GDM1 (cell line): Measurements from ENCODE around the gene AQP6.

Experiments
- DNase-seq: peaks from one replicate; lab custom pipeline; 2025; lab: John Stamatoyannopoulos, UW

The AQP6 gene

DNA sequence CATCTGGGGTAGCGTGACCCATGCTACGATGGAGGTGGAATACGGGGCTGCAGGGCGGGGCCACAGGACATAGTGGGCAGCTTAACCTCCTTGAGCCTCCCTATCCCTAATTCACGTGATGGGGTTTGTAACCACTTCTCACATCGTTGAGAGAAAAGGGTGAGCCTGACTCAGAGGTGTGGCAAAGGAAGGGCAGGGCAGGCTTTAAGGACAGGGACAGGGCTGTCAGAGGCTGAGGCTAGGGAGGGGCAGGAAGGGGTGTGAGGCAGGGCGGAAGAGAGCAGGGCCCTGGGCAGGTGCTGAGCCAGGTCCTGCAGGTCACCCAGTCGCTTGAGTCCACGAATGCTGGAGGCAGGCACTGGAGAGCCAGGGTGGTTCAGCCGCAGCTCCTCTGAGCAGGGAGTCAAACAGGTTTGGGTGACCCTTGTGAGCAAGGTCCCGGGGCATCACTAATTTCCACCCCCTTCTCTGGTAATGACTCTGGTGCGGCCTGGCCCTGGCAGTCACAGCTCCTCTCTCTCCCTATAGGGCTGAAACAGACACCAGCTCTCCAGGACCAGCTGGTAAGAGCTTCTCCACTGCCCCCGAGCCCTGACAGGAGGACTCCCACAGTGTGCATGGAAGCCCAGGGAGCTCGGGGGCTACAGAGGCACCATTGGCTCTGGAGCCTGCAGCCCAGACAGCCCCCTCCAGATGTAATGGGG is 29.7 kb upstream of the AQP6 start:
- no peak for DNase-seq

DNA sequence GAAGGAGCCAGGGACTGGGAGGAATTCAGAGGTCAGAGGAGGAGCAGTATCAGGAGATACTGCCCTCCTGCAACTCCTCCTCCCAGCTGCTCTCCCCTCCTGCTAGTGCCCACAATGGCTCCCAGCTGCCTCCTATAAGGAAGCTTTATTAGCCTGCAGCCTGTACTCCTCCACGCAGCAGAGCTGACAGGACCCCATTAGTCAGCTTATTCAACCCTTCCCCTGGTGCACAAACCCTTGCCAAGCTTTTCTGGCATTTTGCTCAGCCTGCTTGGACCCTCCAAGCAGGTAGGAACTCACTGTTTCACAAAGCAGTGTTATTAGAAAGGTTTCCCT is 29.2 kb upstream of the AQP6 start:
- no peak for DNase-seq

- no peak for DNase-seq
These were observed 28.7 kb upstream of the AQP6 start for GRCh38 chr12:49944046-49944445.

DNA sequence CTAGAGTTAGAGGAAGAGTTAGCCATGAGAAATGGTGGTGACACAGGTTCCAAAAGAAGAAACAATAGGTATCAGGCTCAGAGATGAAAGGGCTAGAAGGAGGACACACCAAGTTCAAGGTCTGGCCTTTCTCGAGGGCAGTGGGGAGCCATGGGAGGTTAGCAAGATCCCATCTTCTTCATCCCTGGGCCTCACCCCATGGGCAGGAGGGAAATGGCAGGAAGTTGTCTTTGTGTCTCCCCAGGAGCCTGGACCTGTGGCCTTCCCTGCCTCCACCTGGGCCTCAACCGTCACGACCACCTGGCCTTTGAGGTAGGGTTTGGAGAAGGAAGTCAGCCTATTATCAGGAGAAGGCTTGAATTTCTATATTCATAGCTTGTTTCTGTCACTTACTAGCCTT is 28.0 kb upstream of the AQP6 start:
- DNase-seq: no peak

- DNase-seq: peak; percentile 23
These were observed 27.2 kb upstream of the AQP6 start for GRCh38 chr12:49945394-49946080.

- DNase-seq: no peak
These were observed 26.7 kb upstream of the AQP6 start for GRCh38 chr12:49946086-49946485.

GRCh38 chr12:49946497-49946896 is 26.2 kb upstream of the AQP6 start:
- no peak for DNase-seq

DNA sequence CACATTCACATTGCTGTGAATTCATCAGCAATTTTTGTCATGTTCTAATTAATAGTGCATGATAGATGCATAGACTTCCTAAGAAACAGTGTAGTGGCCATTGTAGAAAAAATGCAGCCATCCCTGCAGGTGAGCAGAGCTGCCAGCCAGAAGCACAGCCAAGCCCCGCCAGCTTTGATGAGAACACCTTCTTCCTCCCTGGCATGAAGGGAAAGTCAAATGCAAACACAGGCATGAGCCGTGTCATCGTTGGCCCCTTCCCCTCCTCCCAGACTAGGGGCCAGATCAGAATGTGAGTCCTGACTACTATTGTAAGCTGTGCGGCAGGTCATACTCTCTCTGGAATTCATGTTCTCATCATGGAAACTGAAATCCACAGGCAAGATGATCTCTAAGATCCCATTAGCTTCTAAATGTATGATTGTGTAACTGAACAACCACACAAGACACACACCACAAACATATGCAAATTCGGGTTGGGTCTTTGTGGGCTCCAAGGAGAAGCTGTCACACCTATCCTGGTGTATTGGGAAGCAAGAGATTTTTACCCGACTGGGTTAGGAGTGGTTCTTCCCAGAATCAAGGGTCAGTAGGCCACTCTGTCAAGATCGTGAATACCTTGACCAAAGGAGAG is 25.0 kb upstream of the AQP6 start:
- no peak for DNase-seq

GRCh38 chr12:49948866-49949845 is 23.6 kb upstream of the AQP6 start:
- no peak for DNase-seq

DNA sequence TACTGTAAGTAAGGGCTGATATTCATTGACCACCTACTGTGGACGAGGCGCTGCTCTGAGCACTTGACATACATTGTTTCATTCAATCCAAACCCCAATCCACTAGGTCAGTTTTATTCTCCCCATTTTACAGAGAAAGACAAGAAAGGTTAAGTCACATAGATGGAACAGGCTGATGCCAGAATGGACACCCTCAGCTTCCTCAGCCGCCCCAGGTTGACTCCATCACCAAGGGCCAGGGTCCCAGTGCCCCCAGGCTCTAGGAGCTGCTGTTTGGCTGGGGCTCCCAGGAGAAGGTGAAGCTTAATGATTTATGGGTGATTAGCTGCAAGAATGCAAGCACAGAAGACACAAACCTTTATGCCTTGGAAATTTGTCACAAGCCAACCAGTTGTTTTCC is 22.9 kb upstream of the AQP6 start:
- no peak for DNase-seq

DNA sequence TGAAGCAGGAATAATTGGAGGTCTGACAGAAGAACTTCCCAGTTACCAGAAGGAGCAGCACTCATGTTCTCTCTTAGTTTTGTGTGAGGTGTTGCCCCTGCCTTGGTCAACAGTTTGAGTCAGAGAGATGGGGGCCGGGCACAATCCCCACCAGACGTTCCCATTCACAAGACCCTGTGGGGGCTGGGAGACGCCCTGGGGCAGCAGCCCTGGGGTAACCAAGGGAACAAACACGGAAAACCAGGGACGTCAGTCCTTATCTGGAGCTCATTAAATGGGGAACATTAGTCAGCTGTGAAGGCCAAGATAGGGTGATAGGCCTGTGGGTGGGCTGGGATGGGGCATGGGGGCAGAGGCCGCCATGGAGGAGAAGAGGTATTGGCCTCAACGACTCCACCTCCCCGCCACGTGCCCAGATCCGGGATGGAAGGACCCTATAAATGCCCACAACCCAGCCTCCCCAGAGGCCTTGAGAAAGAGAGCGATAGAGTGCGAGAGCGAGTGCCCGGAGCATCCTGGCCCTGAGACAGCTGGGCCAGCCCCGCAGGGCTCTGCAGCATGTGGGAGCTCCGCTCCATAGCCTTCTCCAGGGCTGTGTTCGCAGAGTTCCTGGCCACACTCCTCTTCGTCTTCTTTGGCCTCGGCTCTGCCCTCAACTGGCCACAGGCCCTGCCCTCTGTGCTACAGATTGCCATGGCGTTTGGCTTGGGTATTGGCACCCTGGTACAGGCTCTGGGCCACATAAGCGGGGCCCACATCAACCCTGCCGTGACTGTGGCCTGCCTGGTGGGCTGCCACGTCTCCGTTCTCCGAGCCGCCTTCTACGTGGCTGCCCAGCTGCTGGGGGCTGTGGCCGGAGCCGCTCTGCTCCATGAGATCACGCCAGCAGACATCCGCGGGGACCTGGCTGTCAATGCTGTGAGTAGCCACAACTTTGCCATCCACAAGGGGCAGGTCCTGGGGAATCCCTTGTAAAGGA is 22.2 kb upstream of the AQP6 start, which contains the start of gene AQP2:
TSS of gene AQP2 (plus strand) at position 465 of the 979 bp plus-strand sequence. CDS start at position 559, 94 bp downstream.
- DNase-seq: no peak

DNA sequence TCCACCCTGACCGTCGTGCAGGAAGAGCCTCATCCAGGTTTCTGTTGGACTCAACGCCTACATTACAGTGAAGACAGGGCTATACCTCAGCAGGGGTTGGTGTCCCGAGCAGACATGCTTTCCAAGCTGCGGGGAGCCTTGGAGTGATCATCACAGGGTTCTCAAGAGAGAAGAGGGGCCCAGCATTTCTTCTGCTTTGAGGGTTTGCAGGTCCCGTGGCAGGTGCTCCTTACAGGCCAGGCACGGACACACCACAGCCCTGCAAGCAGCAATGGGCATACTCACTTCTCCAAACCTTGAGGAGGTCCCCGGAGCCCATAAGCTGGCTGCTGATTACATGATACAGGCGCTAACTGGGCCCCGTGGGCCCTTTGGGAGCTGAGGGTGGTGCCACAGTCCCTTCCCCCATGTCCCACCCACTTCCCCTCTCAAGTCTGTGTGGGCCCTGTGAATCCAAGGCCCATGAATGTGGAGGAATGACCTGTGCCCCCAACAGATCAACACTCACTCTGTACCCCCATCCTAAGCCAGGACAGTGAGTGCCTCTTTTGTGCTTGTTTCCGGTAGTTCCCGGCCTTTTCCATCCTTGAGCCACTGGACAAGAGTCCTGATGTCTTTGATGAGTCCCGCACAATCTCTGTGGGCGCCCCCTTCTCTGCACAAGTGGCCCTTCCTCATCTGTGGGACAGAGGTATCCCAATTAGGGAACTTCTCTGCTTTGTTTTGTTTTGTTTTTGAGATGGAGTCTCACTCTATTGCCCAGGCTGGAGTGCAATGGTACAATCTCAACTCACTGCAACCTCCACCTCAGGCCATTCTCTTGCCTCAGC is 21.1 kb upstream of the AQP6 start:
- DNase-seq: no peak

DNA sequence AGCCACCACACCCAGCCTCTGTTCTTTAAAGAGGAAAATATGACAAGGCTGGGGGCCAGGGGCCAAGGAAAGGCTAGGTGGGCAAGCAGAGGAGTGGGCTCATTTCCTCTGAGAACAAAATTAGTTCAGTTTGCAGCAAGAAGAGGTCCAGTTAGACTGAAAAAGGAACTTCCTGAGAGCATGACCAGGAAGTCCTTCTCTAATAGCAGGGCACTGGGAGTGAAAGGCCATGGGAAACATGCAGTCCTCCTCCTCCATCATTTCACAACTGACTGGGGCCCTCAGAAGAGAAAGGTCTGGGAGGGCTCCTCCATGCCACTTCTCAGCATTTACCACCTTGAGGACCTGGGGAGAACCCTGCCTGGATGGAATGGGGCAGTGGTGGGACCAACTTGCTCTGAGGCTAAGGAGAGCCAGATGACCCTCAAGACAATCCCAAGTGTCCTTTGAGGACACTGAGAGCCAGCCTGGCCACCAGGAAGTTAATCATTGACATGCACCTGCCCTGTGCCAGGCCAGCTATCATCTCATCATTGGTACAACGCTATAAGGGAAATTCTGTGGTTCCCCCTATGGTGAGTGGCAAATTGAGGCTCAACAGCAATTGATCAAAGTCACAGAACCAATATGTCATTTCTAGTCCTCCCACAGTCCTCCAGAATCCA is 20.2 kb upstream of the AQP6 start:
- no peak for DNase-seq

DNA sequence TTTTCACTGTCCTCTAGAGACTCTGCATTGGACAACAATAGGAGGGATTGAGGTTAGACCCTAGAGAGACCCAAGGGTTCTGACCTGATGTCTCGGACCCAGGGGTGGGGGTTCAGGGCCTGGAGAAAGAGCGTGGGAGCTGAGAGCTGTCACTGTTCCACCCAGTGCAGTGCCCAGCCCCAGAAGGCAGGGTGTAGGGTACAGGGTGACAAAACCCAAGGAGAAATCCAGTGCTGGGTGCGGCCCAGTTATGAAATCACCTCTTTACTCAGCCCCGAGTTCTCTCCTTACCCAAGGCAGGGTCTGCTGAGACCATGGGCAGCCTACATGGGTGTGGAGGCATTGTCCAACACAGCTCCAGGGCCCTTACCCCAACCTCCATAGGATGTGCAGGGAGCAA is 19.6 kb upstream of the AQP6 start:
- no peak for DNase-seq

GRCh38 chr12:49953961-49954846 is 18.5 kb upstream of the AQP6 start:
- no peak for DNase-seq

- DNase-seq: no peak
These were observed 17.6 kb upstream of the AQP6 start for GRCh38 chr12:49954863-49955830.
